GM21528 (cell line): ENCODE results near the gene TTYH2.
"Not testable (repeated sequence)": the region's sequence is repeated elsewhere in the genome, so short reads cannot be mapped to it uniquely, and the experiment has no call there.

Source experiments
- ATAC-seq: cut with Tn5 transposase; IDR thresholded peaks from one replicate; pipeline ENCODE4 v1.9.1; 2021; ENCODE audit warnings: mild to moderate bottlenecking, moderate library complexity; ENCODE audit not compliant: unreplicated experiment, low FRiP score

Gene TTYH2

GRCh38 chr17:74212913-74213791 lies at the start of gene TTYH2:
Gene TTYH2, plus strand, starts transcription at chr17:74213571. Its CDS starts 17 bp downstream, at chr17:74213588.
- peak; percentile 55 for ATAC-seq

DNA sequence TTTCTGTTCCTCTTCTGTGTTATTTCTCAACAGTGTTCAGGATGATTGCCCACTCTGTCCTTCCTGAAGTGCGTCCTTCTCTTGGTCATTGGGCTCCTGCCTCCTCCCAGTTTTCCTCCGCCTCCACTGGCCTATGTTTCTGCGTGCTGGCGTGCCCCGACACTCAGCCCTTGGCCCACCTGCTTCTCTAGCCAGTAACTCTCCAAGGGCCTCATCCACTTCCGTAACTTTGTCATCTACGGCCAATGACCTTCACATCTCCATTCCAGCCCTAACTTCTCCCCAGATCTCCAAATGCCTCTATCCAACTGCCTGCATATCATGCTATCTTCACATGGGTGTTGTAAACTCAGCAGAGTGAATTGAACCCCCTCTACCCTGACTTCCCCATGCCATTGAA lies 49.5 kb upstream of the TTYH2 start:
- no peak for ATAC-seq

- no peak for ATAC-seq
Measured at GRCh38 chr17:74164446-74165045, 48.8 kb upstream of the TTYH2 start.

GRCh38 chr17:74165797-74166365 lies 47.5 kb upstream of the TTYH2 start:
- ATAC-seq, result no peak

DNA sequence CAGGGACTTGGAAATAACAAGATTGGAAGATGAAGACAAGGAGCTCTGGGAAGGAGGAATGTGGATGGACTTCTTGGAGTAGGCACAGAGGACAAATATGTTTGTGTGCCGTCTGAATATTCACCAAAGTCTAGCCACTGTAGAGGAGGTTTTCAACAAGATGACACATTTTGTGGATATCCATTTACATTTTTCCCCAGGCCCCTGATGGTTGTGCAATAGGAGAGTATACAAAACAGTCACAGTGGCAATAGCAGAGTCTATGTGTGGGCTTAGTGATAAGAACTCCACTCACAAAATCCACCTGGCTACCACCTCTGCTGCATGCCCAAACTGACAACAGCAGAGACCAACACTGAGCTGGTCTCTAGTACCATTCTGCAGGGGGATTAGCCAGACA lies 42.4 kb upstream of the TTYH2 start:
- no peak for ATAC-seq

DNA sequence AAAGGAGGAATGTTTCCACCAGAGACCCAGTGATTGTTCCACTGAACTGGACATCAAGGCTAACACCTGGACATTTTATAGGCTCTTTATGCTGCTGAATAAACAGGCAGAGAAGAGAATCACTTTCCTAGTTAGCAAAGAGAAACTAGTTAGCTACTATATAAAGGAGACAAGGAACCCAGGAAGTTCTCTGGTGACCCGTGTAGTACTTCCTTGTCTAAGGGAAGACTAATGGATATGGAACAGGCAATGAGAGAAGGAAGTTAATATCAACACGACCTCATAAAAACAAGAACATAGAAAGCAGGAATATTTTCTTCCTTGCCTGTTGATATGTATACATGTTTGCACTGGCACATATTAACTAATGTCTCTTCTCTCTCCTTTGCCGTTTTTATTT lies 40.7 kb upstream of the TTYH2 start:
- no peak for ATAC-seq

GRCh38 chr17:74176546-74177001 lies 36.8 kb upstream of the TTYH2 start:
- no peak for ATAC-seq

GRCh38 chr17:74177018-74177450 lies 36.3 kb upstream of the TTYH2 start:
- no peak for ATAC-seq

GRCh38 chr17:74179576-74179975 lies 33.8 kb upstream of the TTYH2 start:
- ATAC-seq, result no peak

DNA sequence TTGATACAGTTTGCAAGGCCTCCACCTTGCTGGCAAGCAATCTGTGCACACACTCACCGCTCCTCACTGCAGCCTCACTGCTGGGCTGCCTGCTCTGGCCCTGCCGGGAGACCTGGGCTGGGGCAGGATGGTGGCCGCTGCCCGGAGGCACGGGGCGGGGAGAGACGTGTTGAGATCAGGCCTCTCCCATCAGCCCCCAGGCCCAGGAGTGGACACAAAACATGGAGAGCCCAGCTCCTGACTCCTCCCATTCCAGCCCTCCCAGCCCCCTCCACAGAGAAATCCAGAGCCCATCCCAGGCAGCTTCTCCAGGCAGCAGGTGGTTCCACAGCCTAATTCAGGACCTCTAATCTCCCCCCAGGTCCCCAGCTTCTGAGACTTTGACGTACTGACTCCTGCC lies 33.0 kb upstream of the TTYH2 start:
- no peak for ATAC-seq

- no peak for ATAC-seq
Measured at GRCh38 chr17:74181341-74181740, 32.0 kb upstream of the TTYH2 start.

- ATAC-seq, result no peak
Measured at GRCh38 chr17:74182041-74182723, 31.2 kb upstream of the TTYH2 start.

- no peak for ATAC-seq
Measured at GRCh38 chr17:74183411-74183810, 30.0 kb upstream of the TTYH2 start.

- ATAC-seq, result no peak
Measured at GRCh38 chr17:74185571-74186185, 27.7 kb upstream of the TTYH2 start.

DNA sequence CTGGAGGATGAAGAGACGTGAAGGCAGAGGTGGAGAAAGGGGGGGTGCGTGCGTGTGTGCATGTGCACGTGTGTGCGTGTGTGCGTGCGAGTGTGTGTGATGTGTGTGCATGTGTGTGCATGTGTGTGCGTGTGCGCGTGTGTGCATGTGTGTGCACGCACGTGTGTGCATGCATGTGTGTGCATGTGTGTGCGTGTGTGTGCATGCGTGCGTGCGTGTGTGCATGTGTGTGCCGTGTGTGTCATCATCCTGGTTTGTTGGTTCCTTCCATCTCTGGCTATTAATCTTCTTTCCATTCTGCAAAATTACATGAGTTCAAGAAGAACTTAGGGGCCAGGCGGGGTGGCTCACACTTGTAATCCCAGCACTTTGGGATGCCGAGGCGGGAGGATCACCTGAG lies 26.9 kb upstream of the TTYH2 start:
- ATAC-seq, result no peak

DNA sequence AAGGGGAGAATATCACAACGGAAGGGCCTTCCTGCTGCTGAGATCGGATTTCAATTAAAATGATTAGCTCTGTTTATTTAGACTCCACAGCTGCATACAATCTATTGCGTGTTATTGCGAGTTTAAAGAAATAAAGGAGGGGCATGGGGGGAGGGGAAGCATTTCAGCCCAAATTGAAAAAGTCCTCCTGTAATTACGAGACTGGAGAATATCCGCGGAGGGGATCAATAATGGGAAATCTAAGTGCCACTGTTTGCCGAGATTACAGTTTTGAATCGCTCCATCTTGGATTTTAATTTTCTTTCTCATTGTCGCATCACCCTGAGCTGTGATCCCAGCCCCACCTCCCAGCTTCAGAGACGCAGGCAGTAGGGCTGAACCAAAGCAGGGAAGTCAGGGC lies 25.6 kb upstream of the TTYH2 start:
- ATAC-seq, result no peak

- not testable (repeated sequence) for ATAC-seq
Measured at GRCh38 chr17:74188687-74189086, 24.7 kb upstream of the TTYH2 start.

DNA sequence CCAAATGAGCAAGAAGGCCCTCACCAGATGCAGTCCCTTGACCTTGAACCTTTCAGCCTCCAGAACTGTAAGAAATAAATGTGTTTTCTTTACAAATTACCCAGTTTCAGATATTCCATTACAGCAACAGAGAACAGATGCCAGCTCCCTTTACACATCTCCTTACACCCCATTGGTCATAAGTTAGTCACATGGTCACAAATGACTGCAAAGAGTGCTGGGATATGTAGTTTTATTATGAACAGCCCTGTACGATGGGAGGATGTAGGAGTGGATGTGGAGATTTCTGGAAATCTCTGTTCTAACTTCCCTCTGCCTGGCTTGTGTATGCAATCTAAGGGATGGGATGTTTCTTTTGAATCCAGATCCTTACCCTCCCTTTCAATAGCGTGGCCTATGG lies 23.2 kb upstream of the TTYH2 start:
- ATAC-seq, result no peak

- ATAC-seq, result no peak
Measured at GRCh38 chr17:74190807-74191406, 22.5 kb upstream of the TTYH2 start.
